Mesenchymal stem cell (in vitro differentiated cells and primary cell): Measurements from ENCODE around the gene ANKRD27.

ENCODE experiments used
- DNase-seq: peaks from one replicate; pipeline ENCODE4 v3.0.0-alpha.2; 2013
- H2AFZ ChIP-seq: one replicate; pipeline ENCODE4 v1.6.1; 2013; ENCODE audit warnings: low read depth, mild to moderate bottlenecking, control low read depth, inconsistent platforms, low read length, moderate library complexity
- H2AK5ac ChIP-seq: 2 replicates; pipeline ENCODE4 v1.6.1; 2013; ENCODE audit warnings: low read length, moderate library complexity, mild to moderate bottlenecking, inconsistent platforms; ENCODE audit not compliant: severe bottlenecking
- H2BK120ac ChIP-seq: one replicate; pipeline ENCODE4 v1.6.1; 2013; ENCODE audit warnings: low read depth, mild to moderate bottlenecking, inconsistent platforms, low read length, moderate library complexity
- H2BK12ac ChIP-seq, 2 experiments: one replicate each; pipeline ENCODE4 v1.6.1; 2013; ENCODE audit warnings: inconsistent platforms in 2 of 2, low read length in 2 of 2, mild to moderate bottlenecking in 2 of 2, moderate library complexity in 2 of 2, control low read depth in 1 of 2
- H2BK15ac ChIP-seq: one replicate; pipeline ENCODE4 v1.6.1; 2013; ENCODE audit warnings: mild to moderate bottlenecking, low read depth, inconsistent platforms; ENCODE audit not compliant: poor library complexity, severe bottlenecking
- H2BK5ac ChIP-seq: 2 replicates; pipeline ENCODE4 v1.6.1; 2013; ENCODE audit warnings: low read depth, mild to moderate bottlenecking, low read length, control low read depth, inconsistent platforms; ENCODE audit not compliant: poor library complexity, severe bottlenecking
- H3K14ac ChIP-seq, 2 experiments: one replicate each; pipeline ENCODE4 v1.6.1; 2013; ENCODE audit warnings: inconsistent platforms in 2 of 2, low read length in 2 of 2, control low read depth in 1 of 2, mild to moderate bottlenecking in 1 of 2, moderate library complexity in 1 of 2
- H3K18ac ChIP-seq, 2 experiments: one replicate each; pipeline ENCODE4 v1.6.1; 2013; ENCODE audit warnings: inconsistent platforms in 2 of 2, low read length in 2 of 2, control low read depth in 1 of 2, low read depth in 1 of 2, mild to moderate bottlenecking in 1 of 2
- H3K23ac ChIP-seq, 2 experiments: one replicate each; pipeline ENCODE4 v1.6.1; 2013; ENCODE audit warnings: inconsistent platforms in 2 of 2, low read length in 2 of 2, mild to moderate bottlenecking in 2 of 2, moderate library complexity in 2 of 2, control low read depth in 1 of 2
- H3K27ac ChIP-seq: 2 replicates; pipeline ENCODE4 v1.5.1; 2013; ENCODE audit warnings: mild to moderate bottlenecking, moderate library complexity, low read length, control low read depth, inconsistent platforms; ENCODE audit not compliant: poor library complexity, severe bottlenecking
- H3K27me3 ChIP-seq, 2 experiments: 2 replicates each; pipeline versions ENCODE4 v1.6.1 to v1.7.0; 2013; ENCODE audit warnings: low read length in 2 of 2, mild to moderate bottlenecking in 2 of 2, moderate library complexity in 2 of 2, control low read depth in 1 of 2, inconsistent platforms in 1 of 2; ENCODE audit not compliant: control insufficient read depth in 1 of 2, insufficient read depth in 1 of 2
- H3K36me3 ChIP-seq, 2 experiments: 2 replicates each; pipeline versions ENCODE4 v1.6.1 to v1.7.0; 2013; ENCODE audit warnings: low read length in 2 of 2, control low read depth in 1 of 2, inconsistent platforms in 1 of 2, low read depth in 1 of 2, mild to moderate bottlenecking in 1 of 2; ENCODE audit not compliant: insufficient read depth in 2 of 2, control insufficient read depth in 1 of 2
- H3K4ac ChIP-seq, 2 experiments: one replicate each; pipeline ENCODE4 v1.6.1; 2013; ENCODE audit warnings: inconsistent platforms in 2 of 2, low read length in 2 of 2, mild to moderate bottlenecking in 2 of 2, moderate library complexity in 2 of 2, control low read depth in 1 of 2, low read depth in 1 of 2
- H3K4me1 ChIP-seq: 2 replicates; pipeline ENCODE4 v1.6.1; 2013; ENCODE audit warnings: low read depth, low read length, control low read depth; ENCODE audit not compliant: control insufficient read depth, insufficient read depth
- H3K4me2 ChIP-seq: 2 replicates; pipeline ENCODE4 v1.6.1; 2013; ENCODE audit warnings: low read length, mild to moderate bottlenecking, inconsistent platforms; ENCODE audit not compliant: poor library complexity, severe bottlenecking
- H3K4me3 ChIP-seq, 2 experiments: 2 replicates each; pipeline versions ENCODE4 v1.5.1 to v1.7.0; 2013; ENCODE audit warnings: low read length in 2 of 2, mild to moderate bottlenecking in 2 of 2, control low read depth in 1 of 2, low read depth in 1 of 2; ENCODE audit not compliant: insufficient read depth in 1 of 2
- H3K79me1 ChIP-seq: replicated peaks from 2 replicates; pipeline ENCODE4 v1.6.1; 2013; ENCODE audit warnings: mild to moderate bottlenecking, control low read depth, low read length, inconsistent platforms; ENCODE audit not compliant: poor library complexity, severe bottlenecking
- H3K9ac ChIP-seq: 2 replicates; pipeline ENCODE4 v1.7.0; 2013; ENCODE audit warnings: mild to moderate bottlenecking, low read length, moderate library complexity
- H3K9me3 ChIP-seq: 2 replicates; pipeline ENCODE4 v1.7.0; 2013; ENCODE audit warnings: mild to moderate bottlenecking, low read length; ENCODE audit not compliant: control insufficient read depth
- H4K8ac ChIP-seq: one replicate; pipeline ENCODE4 v1.6.1; 2013; ENCODE audit warnings: inconsistent platforms, mild to moderate bottlenecking, low read length, moderate library complexity
- H4K91ac ChIP-seq: one replicate; pipeline ENCODE4 v1.6.1; 2013; ENCODE audit warnings: mild to moderate bottlenecking, low read length, inconsistent platforms
- WGBS: methylation state at CpG from one replicate; pipeline ENCODE4 v1.1.7; 2013; ENCODE audit warnings: mixed read lengths; 5-methylcytosine and 5-hydroxymethylcytosine counted together

ANKRD27 gene

GRCh38 chr19:32624410-32624809 lies 50.6 kb downstream of the ANKRD27 start:
- Histone ChIP-seq H2AFZ (no peak overlapping the region), H4K91ac (no peak overlapping the region), H2BK12ac (no peak overlapping the region), H3K23ac (no peak overlapping the region), H3K9ac (no peak overlapping the region), H3K27ac (no peak overlapping the region), H2BK5ac (no peak overlapping the region), H3K4me2 (no peak overlapping the region), H3K4me1 (peaks cover 4% of the 10 kb centered on the region), H2BK15ac (no peak overlapping the region), H3K14ac (no peak overlapping the region), H2AK5ac (no peak overlapping the region), H2BK120ac (no peak overlapping the region), H4K8ac (no peak overlapping the region), H3K18ac (no peak overlapping the region), H3K36me3 (peaks cover 64 to 76% of the 10 kb centered on the region in 2 experiments), H3K4ac (no peak overlapping the region), H3K79me1 (peaks cover 13% of the 10 kb centered on the region), H3K4me3 (no peak overlapping the region), H3K9me3 (no peaks in the 10 kb centered on the region), H3K27me3 (no peaks in the 10 kb centered on the region)
- no peak for DNase-seq
- 89% methylated on average over 3 of the region's 6 CpGs for WGBS

- no peak overlapping the region for H3K4me2 ChIP-seq
- H3K9me3 ChIP-seq: no peaks in the 10 kb centered on the region
- 81% methylated on average over 12 of the region's 12 CpGs for WGBS
Measured at GRCh38 chr19:32622002-32622401, 53.0 kb downstream of the ANKRD27 start.

GRCh38 chr19:32619051-32619685 lies 55.8 kb downstream of the ANKRD27 start:
- no peak overlapping the region for H3K18ac ChIP-seq
- no peak overlapping the region for H2BK12ac ChIP-seq
- no peaks in the 10 kb centered on the region for H3K9me3 ChIP-seq
- peaks cover 75 to 83% of the 10 kb centered on the region in 2 experiments for H3K36me3 ChIP-seq
- no peak overlapping the region for H2BK5ac ChIP-seq
- no peak overlapping the region for H2BK120ac ChIP-seq
- H4K8ac ChIP-seq: no peak overlapping the region
- no peak for DNase-seq
- no peak overlapping the region for H3K14ac ChIP-seq
- H3K4me1 ChIP-seq: peaks cover 4% of the 10 kb centered on the region
- H4K91ac ChIP-seq: no peak overlapping the region
- peaks cover 11% of the 10 kb centered on the region for H3K79me1 ChIP-seq
- H3K23ac ChIP-seq: no peak overlapping the region
- 93% methylated on average over 22 of the region's 23 CpGs for WGBS
- H3K27me3 ChIP-seq: no peaks in the 10 kb centered on the region
- no peak overlapping the region for H2AFZ ChIP-seq
- no peak overlapping the region for H3K27ac ChIP-seq
- no peak overlapping the region for H2BK15ac ChIP-seq
- no peak overlapping the region for H3K9ac ChIP-seq
- H3K4me3 ChIP-seq: no peak overlapping the region
- no peak overlapping the region for H3K4ac ChIP-seq
- no peak overlapping the region for H3K4me2 ChIP-seq
- no peak overlapping the region for H2AK5ac ChIP-seq

More at GRCh38 chr19:32622002-32622401, 53.0 kb downstream of the ANKRD27 start:
- Histone ChIP-seq H3K4ac (no peak overlapping the region), H2AK5ac (no peak overlapping the region), H3K79me1 (peaks cover 15% of the 10 kb centered on the region), H2BK5ac (no peak overlapping the region), H2BK120ac (no peak overlapping the region), H3K27me3 (no peaks in the 10 kb centered on the region), H4K8ac (no peak overlapping the region), H2AFZ (no peak overlapping the region), H3K4me3 (no peak overlapping the region), H2BK15ac (no peak overlapping the region), H3K23ac (no peak overlapping the region), H3K36me3 (peaks cover 67 to 76% of the 10 kb centered on the region in 2 experiments), H2BK12ac (no peak overlapping the region), H3K27ac (no peak overlapping the region), H3K4me1 (peaks cover 4% of the 10 kb centered on the region), H3K9ac (no peak overlapping the region), H3K14ac (no peak overlapping the region), H4K91ac (no peak overlapping the region), H3K18ac (no peak overlapping the region)
- no peak for DNase-seq

- peaks cover 9% of the 10 kb centered on the region for H3K79me1 ChIP-seq
- H3K4ac ChIP-seq: no peak overlapping the region
- H3K36me3 ChIP-seq: peaks cover 57 to 80% of the 10 kb centered on the region in 2 experiments
- no peak overlapping the region for H2BK15ac ChIP-seq
- no peak overlapping the region for H3K27ac ChIP-seq
- no peak overlapping the region for H2AFZ ChIP-seq
- no peak overlapping the region for H3K9ac ChIP-seq
- no peak overlapping the region for H2BK120ac ChIP-seq
- no peak overlapping the region for H3K14ac ChIP-seq
- H3K9me3 ChIP-seq: no peaks in the 10 kb centered on the region
- no peak overlapping the region for H2AK5ac ChIP-seq
- no peak overlapping the region for H3K4me3 ChIP-seq
- 80% methylated on average over 8 of the region's 11 CpGs for WGBS
- H3K23ac ChIP-seq: no peak overlapping the region
- H3K18ac ChIP-seq: no peak overlapping the region
- no peak overlapping the region for H2BK12ac ChIP-seq
- H3K4me2 ChIP-seq: no peak overlapping the region
- peaks cover 3% of the 10 kb centered on the region for H3K4me1 ChIP-seq
- H3K27me3 ChIP-seq: no peaks in the 10 kb centered on the region
- H4K91ac ChIP-seq: no peak overlapping the region
- DNase-seq: no peak
- H2BK5ac ChIP-seq: no peak overlapping the region
- no peak overlapping the region for H4K8ac ChIP-seq
Measured at GRCh38 chr19:32615569-32615968, 59.4 kb downstream of the ANKRD27 start.
